H1 (cell line): ENCODE measurements around the gene OR10AD1. TPM values are rescaled to one million over a fixed set of nuclear protein-coding genes. Genes with fewer than 3 reads are reported as not detected.

Source experiments
- JUN ChIP-seq: IDR thresholded peaks from 2 replicates; pipeline ENCODE4 v1.6.1; 2011; ENCODE audit warnings: low read depth, mild to moderate bottlenecking, improper control_type of control experiment, low read length
- polyA plus RNA-seq, 7 experiments: library from polyadenylated mRNA; depleted of rRNA in 3 of 7; stranded (reverse) in 5 of 7; unstranded in 2 of 7; fragments of >200 nt in 5 of 7; fragments of 200-250 nt in 2 of 7; gene quantifications; 1 replicate in 5 of 7; 2 replicates in 1 of 7; 4 replicates in 1 of 7; pipeline versions ENCODE4 v1.2.1 to v1.2.3, GENCODE V29; 2011 to 2013; ENCODE audit warnings: missing spikeins in 2 of 7, mixed read lengths in 2 of 7
- total RNA-seq: library from RNA; stranded (reverse); fragmentation: NEBNext Ultra II Directional; extraction: Animal tissue kit (Norgen Biotek cat#: 25700); gene quantifications from 2 replicates; pipeline ENCODE4 v1.2.1, GENCODE V29; 2021

OR10AD1 gene
- total and polyA plus RNA-seq, 2 of the 8 experiments (the other 6 are each of a cell fraction or from before 2014, with no cell fraction given), result not detected

DNA sequence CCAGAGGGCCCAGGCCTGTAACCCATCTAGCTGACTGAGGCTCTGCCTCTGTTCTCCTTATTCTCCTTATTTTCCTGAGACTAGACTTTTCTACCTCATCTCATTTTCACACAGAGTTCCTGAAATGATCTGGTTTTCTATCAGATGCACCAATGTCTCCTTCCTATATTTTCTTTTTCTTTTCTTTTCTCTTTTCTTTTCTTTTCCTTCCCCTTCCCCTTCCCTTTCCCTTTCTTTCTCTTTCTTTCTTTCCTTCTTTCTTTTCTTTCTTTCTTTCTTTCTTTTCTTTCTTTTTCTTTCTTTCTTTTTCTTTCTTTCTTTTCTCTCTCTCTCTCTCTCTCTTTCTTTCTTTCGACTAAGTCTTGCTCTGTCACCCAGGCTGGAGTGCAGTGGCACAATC, 22.7 kb downstream of the OR10AD1 start (continued):
- no peak for TF ChIP-seq JUN
